Lung microvascular endothelial cell (primary cell): Measurements from ENCODE around the gene STK11IP. TPM values are rescaled to one million over a fixed set of nuclear protein-coding genes. Genes with fewer than 3 reads are reported as not detected.

Experiments
- DNase-seq, 2 donors: peaks; one replicate each; pipeline versions ENCODE4 v3.0.0 to v3.0.0-alpha.2; 2010; ENCODE audit warnings: low read depth in 2 of 2
- total RNA-seq: library from RNA; depleted of rRNA; stranded (reverse); fragments of >200 nt; gene quantifications from 2 replicates; pipeline ENCODE4 v1.2.1, GENCODE V29; 2014

STK11IP gene
- total RNA-seq, 1 donor from 2014 or later: 8.1 TPM

DNA sequence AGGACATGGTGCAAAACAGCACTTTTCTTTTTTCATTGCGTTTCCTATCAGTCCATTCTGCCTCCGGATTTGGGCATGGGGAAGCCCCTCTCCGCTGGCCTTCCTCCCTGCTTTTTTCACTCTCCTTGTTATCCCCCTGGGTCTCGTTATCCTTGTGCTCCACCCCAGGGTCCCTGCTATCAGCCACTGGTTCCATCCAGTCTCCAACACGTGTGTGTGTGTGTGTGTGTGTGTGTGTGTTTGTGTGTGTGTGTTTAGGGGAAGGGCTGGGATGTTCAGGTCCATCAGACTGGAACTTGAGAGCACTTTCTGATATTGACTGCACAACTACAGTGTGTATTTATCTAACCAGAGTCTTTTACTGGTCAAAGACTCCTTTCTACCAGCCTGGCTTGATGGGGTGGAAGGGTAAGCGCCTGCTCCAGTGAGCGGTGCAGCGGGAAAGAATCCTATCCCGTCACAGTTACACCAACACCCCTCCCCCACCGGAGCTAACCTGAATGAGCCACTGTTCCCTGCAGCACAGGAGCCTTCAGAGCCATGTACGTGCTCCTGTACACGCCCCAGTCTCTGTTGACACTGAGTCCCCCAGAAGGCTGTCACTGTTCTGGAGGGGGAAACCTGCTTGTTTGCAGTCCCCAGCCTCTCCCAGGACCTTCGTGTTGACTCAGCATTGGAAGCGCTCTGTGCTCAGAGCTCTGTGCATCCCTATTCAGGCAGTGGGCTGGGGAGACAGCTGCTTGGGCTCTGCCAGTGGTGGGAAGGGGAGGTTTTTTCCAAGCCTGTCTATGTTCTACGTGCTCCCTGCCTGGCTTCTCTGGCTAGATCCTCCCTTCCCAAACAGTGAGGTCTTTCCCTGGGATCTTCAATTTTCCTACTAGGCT is 20.9 kb upstream of the STK11IP start:
- DNase-seq: no peak

DNA sequence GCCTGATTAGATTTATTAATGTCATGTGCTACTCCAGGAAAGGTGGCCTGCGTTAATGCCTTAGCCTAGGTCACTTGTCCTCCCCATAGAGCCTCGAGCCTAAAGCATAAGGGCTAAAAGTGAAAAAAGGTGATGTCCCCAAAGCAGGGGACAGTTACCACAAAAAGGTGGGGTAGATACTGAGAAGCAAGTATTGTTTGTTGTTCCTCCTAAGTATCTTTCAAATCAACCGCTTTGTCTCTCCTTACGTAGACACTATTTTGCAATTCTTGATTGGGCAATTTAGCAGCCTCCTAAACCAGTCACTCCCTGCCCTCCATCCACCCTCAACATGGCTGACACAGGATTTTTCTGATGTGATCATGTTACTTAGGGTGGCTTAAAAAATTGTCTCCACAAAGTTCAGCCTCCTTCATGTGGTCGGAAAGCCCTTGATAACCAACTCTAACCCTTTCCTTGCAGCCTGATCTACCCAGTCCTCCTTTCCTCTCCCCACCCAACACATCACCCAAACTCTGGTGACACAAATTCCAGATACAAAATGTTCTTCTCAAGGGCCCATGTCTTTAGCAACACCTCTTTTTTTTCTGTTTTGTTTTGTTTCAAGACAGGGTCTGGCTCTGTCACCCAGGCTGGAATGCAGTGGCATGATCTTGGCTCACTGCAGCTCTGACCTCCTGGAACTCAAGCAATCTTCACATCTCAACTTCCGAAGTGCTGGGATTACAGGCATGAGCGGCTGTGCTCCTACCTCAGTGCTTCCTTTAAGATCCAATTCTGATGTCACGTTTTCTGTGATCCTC is 18.6 kb upstream of the STK11IP start:
- DNase-seq: no peak

DNA sequence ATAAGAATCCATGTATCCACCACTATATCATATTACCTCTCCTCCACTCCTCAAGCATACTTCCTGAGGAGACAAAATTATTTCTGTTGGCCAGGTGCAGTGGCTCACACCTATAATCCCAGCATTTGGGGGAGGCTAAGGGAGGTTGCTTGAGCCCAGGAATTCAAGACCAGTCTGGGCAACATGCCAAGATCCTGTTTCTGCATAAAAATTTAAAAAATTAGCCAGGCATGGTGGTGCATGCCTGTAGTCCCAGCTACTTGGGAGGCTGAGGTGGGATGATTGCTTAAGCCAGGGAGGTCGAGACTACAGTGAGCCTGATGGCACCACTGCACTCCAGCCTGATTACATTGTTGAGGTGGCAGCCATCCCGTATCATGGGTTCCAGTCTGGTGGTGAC is 16.3 kb upstream of the STK11IP start:
- DNase-seq: no peak

DNA sequence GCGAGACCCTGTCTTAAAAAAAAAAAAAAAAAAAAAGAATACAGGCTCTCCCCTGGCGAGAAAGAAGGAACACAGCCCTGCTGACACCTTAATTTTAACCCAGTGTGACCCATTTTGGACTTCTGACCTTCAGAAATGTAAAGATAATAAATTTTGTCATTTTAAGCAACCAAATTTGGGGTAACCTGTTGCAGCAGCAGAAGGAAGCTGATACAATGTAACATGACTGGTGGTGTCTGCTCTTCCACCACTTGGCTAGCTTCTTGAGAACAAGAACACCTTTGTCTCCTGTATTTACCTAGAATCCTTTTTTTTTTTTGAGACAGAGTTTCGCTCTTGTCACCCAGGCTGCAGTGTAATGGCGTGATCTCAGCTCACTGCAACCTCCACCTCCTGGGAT is 6.6 kb upstream of the STK11IP start:
- no peak for DNase-seq

DNA sequence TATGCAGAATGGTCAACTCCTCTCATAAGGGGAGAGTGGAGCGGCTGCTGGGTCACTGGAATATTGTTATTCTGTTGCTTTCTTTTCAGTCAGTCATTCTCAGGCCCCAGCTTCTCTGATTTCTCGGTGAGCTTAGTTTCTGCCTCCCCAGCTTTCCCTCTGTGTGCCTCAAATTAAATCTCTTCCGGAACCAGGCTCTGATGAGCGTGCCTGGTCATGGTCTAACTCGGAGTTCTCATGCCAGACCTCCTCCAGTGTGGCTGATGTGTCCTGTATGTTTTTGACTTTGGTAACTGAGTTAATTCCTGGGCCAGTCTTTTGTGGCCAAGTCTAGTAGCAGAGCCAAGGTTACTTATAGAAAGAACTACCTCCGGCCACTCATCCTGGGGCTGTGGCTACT is 4.9 kb upstream of the STK11IP start:
- DNase-seq: no peak

DNA sequence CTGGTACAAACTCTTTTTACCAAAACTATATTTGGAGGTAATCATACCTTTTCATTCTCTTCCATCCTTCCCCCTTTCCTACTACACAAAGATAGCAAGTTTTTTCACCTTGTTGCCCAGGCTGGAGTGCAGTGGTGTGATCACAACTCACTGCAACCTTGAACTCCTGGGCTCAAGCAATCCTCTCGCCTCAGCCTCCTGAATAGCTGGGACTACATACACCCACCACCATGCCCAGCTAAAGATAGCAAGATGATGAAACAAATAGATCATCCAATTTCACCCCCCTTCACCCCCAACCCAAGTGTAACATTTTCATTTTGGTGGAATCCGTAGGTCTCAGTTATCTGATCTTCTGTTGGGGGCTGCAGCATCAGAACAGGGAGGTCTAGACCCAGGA is 4.5 kb upstream of the STK11IP start:
- DNase-seq: no peak

DNA sequence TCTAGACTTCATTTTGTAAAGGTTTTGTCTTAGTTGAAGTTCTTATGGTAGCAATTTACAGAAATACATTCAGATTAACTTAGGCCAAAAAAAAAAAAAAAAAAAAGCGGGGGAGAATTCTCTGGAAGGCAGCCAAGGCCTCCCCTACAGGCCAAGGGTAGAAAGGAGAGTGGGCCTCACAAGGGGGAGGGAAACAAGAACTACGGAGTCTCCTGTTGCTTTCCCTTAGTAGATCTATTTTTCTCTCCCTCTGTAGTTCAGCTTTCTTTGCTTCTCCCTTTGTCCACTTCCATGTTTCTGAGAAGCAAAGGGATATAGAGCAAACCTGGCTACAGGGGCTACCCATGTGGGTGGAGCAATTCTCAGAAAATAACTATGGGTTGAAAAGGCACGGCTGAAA is 2.4 kb upstream of the STK11IP start:
- DNase-seq: no peak

DNA sequence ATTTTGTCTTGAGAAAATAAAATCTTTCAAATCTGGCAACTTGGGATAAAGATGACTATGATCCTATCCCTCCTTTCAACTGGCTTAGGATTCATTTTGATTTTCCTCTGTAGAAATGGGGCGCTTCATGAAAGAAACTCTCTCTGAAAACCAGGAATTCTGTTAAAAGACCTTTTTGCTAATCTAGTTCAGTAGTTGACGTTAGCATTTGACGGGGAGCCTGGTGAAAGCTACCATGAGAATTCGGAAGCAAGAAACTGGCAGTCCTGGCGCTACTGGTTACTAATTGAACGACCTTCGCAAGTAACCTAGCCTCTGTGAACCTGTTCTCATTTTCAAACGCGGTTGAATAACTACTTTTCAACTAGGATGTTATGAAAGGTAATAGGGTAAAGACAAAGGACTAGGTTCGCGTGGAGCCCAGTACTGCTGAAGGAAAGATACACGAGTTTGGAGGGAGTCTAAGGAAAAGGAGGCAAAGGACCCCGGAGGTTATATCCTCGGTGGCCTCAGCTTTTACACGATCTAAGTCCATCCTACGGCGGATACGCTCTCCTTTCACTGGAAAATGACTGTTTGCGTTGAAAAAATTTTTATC is 604 bp upstream of the STK11IP start:
- DNase-seq: no peak

DNA sequence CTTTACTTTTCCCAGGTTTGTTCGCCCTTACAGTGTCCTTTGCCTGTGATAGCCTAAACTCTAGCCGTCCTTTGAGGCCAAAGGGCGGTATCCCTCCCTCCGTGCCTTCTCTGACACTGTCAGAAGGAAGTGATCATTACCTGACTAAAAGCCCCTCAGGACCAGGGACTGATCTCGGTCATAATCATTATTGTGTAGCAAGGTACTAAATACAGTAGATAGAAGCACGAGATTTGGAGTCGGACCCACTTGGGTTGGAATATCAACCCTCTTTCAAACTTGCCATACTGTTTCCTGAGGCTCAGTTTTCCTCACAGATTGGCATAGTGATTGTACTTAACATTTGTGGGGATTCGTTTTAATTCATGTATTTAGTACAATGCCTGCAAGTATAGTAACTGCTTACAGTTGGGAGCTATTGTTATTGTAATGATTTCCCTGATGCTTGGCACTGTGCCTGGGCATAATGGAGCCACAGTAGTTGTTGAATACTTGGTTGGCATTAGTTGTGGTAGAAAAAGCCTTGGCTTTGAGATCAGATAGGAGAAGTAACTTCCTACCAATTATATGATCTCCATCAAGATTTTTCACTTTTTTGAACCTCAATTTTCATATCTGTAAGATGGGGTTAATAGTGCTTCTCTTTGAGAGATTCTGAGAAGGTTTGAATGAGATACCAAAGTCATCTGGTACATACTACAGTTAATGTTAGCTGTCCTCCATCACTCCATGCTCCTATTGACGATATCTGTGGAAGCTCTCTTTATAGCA is 836 bp downstream of the STK11IP start:
- DNase-seq: peak; percentile 33 to 53

DNA sequence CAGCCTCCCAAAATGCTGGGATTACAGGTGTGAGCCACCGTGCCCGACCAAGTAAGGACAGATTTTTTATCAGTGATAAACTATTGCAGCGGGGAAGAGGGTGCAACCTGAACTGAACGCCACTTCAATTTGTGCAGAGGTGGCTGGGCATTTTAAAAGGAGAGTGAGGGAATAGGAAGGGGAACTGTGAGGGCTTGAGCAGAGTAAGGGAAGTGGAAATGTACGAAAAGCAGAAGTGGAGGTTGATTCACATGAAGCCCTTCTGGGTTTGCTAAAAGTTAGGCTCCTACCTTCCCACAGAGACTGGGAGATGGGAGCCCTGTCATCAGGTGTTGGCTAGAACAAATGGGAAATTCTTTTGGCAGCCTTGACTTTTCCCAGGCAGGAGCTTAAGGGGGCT is 6.1 kb downstream of the STK11IP start:
- no peak for DNase-seq

DNA sequence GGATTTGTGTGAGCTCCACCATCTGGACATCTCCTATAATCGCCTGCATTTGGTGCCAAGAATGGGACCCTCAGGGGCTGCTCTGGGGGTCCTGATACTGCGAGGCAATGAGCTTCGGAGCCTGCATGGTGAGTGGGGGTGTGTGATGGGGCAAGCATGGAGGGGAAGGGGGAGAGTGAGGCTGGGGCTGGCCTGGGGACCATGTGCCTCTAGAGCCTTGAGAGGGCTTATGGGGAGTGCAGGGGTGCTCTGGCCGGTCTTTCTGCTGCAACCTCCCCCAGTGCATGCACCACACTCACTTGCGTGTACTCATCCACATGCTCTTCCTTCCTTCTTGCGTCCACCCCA is 7.9 kb downstream of the STK11IP start:
- no peak for DNase-seq

DNA sequence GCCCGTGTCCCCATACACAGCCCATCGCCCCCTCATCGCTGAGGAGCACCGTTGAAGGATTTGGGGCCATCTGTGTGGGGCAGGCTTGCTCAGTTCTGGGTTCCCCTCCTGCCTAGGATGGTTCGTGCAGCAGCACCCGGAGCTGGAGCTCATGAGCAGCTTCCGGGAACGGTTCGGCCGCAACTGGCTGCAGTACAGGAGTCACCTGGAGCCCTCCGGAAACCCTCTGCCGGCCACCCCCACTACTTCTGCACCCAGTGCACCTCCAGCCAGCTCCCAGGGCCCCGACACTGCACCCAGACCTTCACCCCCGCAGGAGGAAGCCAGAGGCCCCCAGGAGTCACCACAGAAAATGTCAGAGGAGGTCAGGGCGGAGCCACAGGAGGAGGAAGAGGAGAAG is 10.3 kb downstream of the STK11IP start:
- DNase-seq: no peak

DNA sequence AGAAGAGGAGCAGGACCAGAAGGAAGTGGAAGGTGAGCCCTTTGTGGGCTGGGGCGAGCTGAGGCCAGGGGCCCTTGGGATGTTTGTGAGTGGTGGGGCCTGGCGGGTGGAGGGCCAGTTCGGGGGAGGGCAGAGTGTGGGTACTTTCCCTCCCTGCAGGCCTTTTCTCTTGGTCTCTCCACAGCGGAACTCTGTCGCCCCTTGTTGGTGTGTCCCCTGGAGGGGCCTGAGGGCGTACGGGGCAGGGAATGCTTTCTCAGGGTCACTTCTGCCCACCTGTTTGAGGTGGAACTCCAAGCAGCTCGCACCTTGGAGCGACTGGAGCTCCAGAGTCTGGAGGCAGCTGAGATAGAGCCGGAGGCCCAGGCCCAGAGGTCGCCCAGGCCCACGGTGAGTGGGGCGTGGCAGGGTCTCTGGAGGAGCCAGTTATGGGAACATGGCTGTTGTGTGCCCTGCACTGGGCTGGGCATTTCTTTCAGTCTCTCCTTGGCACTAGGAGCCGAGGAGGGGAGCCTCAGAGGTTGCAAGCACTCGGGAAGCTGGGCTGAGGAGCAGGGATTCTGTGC is 10.8 kb downstream of the STK11IP start:
- no peak for DNase-seq

DNA sequence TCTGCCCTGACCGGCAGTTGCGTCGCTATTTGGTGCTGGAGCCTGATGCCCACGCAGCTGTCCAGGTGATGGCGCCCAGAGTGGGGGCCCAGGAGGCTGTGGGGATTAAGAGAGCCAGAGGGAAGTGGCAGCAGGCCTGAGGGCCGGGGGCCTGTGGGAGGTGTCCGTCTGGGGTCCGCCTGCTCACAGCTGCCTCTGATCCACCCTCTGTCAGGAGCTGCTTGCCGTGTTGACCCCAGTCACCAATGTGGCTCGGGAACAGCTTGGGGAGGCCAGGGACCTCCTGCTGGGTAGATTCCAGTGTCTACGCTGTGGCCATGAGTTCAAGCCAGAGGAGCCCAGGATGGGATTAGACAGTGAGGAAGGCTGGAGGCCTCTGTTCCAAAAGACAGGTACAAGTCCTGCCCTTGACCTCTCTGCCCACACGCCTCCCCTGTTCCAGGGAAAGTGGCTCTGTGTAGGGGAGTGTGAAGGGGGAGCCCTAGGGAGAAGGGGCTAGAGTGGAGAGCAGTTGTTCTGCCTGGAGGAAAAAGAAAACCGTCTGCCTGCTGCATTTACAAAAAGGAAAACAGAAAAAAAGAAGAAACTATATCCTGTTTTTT is 11.6 kb downstream of the STK11IP start:
- no peak for DNase-seq

DNA sequence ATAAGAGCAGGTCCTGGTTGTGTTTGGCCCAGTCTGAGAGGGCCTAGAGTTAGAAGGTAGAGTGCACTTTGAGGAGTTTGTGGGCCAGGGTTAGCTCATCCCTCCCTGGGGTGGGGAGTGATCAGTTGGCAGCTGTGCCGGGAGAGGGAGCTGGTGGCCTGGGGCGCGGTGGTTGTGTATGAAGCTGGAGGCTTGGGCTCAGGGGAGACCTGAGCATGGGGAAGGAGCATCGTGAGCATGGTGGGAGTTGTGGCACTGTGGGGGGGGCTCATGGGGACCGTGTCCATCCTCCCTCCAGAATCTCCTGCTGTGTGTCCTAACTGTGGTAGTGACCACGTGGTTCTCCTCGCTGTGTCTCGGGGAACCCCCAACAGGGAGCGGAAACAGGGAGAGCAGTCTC is 13.6 kb downstream of the STK11IP start:
- DNase-seq: no peak

DNA sequence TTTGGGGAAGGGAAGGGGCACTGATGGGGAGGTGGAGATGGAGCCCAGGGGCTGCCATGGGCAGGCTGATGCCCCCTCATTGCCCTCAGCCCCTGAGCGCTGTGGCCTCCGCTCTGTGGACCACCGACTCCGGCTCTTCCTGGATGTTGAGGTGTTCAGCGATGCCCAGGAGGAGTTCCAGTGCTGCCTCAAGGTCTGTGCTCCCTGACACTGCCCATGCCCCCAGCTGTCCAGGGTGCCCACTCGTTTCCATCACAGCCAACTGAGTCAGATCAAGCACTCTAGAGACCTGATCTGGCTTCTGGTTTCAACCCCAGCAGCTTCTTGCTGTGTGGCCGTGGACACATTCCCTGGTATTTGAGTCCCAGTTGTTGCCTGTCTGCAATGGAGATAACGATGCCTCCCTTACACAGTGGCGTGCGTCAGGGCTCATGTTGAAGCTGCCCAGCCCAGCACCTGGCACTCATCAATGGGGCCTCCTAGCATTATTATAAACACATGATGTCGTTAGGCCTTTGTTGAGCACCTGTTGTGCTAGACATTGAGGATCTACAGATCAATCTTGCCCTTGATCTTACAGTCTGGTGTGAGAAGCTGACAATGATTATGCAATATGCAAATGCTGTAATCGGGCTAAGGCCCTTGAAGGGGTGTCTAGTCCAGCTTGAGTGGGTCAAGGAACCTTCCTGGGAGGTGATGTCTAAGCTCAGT is 14.4 kb downstream of the STK11IP start:
- no peak for DNase-seq

DNA sequence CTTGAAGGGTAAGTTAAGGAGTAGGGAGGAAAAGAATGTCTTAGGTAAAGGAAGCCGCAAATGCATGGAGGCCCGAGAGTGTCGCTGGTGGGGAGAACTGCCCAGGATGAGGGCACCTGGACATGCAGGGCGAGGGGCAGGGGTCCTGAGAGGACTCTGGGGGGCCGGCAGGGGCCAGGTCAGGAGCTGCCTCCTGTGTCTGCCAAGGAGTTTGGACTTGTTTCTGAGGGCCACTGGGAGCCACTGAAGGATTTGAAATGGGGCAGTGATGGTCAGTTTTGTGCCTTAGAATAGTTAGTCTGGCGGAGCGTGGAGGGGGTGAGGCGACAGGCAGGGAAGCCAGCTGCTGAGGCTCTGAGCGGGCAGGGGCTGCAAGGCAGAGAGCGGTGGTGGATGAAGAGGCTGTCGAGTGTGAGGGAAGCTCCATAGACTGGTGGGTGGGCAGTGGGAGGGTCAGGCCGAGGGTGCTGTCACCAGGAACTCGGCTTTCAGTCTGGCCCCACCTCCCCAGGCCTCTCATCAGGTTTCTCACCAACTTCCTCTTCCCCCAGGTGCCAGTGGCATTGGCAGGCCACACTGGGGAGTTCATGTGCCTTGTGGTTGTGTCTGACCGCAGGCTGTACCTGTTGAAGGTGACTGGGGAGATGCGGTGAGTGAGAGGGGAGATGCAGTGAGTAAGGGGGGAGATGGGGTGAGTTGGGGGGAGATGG is 15.1 kb downstream of the STK11IP start:
- no peak for DNase-seq

DNA sequence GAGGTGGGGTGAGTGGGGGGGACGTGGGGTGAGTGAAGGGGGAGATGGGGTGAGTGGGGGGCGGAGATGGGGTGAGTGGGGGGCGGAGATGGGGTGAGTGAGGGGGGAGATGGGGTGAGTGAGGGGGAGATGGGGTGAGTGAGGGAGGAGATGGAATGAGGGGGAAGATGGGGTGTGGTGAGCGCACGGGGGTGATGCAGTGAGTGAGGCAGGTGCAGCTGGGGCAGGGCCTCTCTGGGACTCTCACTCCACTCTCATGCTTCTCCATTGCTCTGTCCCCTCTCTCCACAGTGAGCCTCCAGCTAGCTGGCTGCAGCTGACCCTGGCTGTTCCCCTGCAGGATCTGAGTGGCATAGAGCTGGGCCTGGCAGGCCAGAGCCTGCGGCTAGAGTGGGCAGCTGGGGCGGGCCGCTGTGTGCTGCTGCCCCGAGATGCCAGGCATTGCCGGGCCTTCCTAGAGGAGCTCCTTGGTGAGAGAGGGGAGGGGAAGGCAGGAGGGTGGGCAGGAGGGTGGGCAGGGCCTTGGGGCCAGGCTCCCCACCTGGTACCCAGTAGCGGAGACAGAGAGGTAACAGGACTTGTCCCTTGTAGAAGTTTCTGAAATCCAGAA is 15.9 kb downstream of the STK11IP start:
- DNase-seq: no peak
